ENCODE results near the gene DNAJC28. TPM values are rescaled to one million over a fixed set of nuclear protein-coding genes. Genes with fewer than 3 reads are reported as not detected.

Gene DNAJC28
- total and polyA plus RNA-seq, 9 of the 15 experiments (the other 6 are each of a cell fraction or from before 2014, with no cell fraction given) = 0.68 to 2.5 (median 1.1) TPM

GRCh38 chr21:33441489-33442477 is 49.7 kb downstream of the DNAJC28 start (continued):
- no peak for TF ChIP-seq ZBTB34 (CRISPR knock-in tag; IDR thresholded peaks at IDR 0.05)
- TF ChIP-seq SMAD4 (CRISPR knock-in tag; conservative IDR thresholded peaks at IDR 0.05) = peak; percentile 66; the same call in 1 of the 2 replicates
- no peak for TF ChIP-seq CBX8 (IDR thresholded peaks at IDR 0.05; ENCODE audit: borderline replicate concordance, extremely low read depth, low read depth, low read length, poor library complexity, severe bottlenecking)
- peak; percentile 60; the same call in 1 of the 2 replicates for TF ChIP-seq ZNF395 (CRISPR knock-in tag; IDR thresholded peaks at IDR 0.05)
- TF ChIP-seq ID3 (CRISPR knock-in tag; IDR thresholded peaks at IDR 0.05) = no peak
- no peak for TF ChIP-seq ID3 (tag; IDR thresholded peaks at IDR 0.05)
- no peak for TF ChIP-seq ZNF668 (CRISPR knock-in tag; IDR thresholded peaks at IDR 0.05)
- TF ChIP-seq, protein P1, sequence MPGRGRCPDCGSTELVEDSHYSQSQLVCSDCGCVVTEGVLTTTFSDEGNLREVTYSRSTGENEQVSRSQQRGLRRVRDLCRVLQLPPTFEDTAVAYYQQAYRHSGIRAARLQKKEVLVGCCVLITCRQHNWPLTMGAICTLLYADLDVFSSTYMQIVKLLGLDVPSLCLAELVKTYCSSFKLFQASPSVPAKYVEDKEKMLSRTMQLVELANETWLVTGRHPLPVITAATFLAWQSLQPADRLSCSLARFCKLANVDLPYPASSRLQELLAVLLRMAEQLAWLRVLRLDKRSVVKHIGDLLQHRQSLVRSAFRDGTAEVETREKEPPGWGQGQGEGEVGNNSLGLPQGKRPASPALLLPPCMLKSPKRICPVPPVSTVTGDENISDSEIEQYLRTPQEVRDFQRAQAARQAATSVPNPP (IDR thresholded peaks at IDR 0.05; ENCODE audit: borderline replicate concordance, insufficient read depth, insufficient read length) = no peak
- TF ChIP-seq HDAC2 (IDR thresholded peaks at IDR 0.05) = no peak
- no peak for TF ChIP-seq PHB2 (IDR thresholded peaks at IDR 0.05; ENCODE audit: low read depth)
- no peak for TF ChIP-seq HIVEP1 (CRISPR knock-in tag; IDR thresholded peaks at IDR 0.05)
- TF ChIP-seq, protein P2, sequence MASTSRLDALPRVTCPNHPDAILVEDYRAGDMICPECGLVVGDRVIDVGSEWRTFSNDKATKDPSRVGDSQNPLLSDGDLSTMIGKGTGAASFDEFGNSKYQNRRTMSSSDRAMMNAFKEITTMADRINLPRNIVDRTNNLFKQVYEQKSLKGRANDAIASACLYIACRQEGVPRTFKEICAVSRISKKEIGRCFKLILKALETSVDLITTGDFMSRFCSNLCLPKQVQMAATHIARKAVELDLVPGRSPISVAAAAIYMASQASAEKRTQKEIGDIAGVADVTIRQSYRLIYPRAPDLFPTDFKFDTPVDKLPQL (IDR thresholded peaks at IDR 0.05; ENCODE audit: extremely low read depth, insufficient read length) = no peak
- TF ChIP-seq SMAD1 (IDR thresholded peaks at IDR 0.05; ENCODE audit: low read depth, low read length, partially characterized antibody) = no peak
- 0 out of 2 replicates have a peak, but pooled peaks have one; percentile 59 for TF ChIP-seq ZNF584 (CRISPR knock-in tag; IDR thresholded peaks at IDR 0.05; ENCODE audit: low read depth)
- no peak for TF ChIP-seq ZBTB7A (IDR thresholded peaks at IDR 0.05; ENCODE audit: borderline replicate concordance, control insufficient read depth, low read depth, low read length)
- no peak for TF ChIP-seq SREBF1 (IDR thresholded peaks at IDR 0.05; ENCODE audit: borderline replicate concordance, low read depth, low read length)

Data from K562 (cell line).